T-helper 1 cell treated with Interleukin-12 subunit alpha and Interleukin-12 subunit beta and Interleukin-4 antibody, amounts not matched to agents 30 μg/mL and 1 μg/mL, for 36 hours (primary cell): Measurements from ENCODE around the gene GET3.
"Not testable (repeated sequence)": the region's sequence is repeated elsewhere in the genome, so short reads cannot be mapped to it uniquely, and the experiment has no call there.

Experiments
- H3K27ac Mint-ChIP-seq: one replicate; pipeline ENCODE4 v1.8.0; 2021; ENCODE audit warnings: mild to moderate bottlenecking, mixed read lengths
- H3K27me3 Mint-ChIP-seq: one replicate; pipeline ENCODE4 v1.8.0; 2021; ENCODE audit warnings: low read depth, mixed read lengths
- H3K36me3 Mint-ChIP-seq: one replicate; pipeline ENCODE4 v1.8.0; 2021; ENCODE audit warnings: low read depth, mixed read lengths
- H3K4me1 Mint-ChIP-seq: one replicate; pipeline ENCODE4 v1.8.0; 2021; ENCODE audit warnings: low read depth, mixed read lengths
- H3K4me3 Mint-ChIP-seq: one replicate; pipeline ENCODE4 v1.8.0; 2021; ENCODE audit warnings: mild to moderate bottlenecking, moderate library complexity, mixed read lengths
- H3K9me3 Mint-ChIP-seq: one replicate; pipeline ENCODE4 v1.8.0; 2021; ENCODE audit warnings: mixed read lengths

The GET3 gene

DNA sequence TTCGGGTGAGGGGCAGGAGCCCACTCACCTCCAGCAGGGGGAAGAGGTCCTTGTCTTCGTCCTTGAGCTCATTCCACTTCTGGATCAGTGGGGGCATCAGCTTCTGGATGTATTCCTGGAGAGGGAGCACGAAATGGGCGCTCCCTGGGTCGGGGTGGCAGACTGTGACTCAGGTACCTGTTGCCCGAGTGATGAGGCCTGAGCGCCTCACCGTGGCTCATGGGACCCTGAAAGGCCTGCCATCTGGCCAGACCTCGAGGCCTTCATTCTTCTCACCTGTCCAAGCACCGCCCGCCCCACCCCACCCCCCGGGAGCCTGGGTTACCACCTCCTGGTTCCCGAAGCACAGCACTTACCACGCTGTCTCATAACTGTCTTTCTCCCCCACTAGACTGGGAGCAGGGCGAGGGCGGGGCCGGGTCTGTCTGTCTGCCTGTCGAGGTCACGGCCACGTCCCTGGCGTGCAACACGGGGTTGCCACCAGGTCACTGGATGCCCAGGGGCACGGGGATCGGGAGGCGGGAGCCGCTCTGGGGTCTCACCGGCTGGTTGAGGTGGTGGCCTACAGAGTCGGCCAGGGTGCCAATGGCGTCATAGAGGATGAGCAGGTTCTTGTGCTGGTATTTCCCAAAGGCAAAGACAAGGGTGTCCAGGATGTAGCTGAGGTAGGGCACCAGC, 31.5 kb upstream of the GET3 start:
- Mint-ChIP-seq H3K4me1 (no peaks in the 10 kb centered on the region), H3K27ac (no peak overlapping the region), H3K4me3 (no peak overlapping the region), H3K27me3 (no peaks in the 10 kb centered on the region), H3K36me3 (peaks cover 28% of the 10 kb centered on the region), H3K9me3 (no peaks in the 10 kb centered on the region)

DNA sequence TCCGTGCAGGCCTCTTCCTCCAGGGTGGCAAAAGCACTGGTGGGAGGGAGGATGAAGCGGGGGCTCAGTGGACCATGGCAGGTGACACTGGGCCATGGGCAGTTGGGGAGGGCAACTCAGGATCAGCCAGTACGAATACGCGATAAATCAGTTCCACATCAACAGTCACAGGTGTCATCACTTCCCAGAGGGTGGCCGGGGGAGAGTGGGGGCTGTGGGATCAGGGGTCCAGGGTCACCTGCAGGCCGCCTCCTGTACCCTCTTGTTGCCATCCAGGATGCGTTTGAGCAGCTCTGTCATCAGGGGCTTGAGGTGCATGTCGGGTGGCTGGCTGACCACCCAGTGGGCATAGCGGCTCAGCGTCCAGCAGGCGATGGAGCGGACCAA, 31.0 kb upstream of the GET3 start:
- peaks cover 32% of the 10 kb centered on the region for H3K36me3 Mint-ChIP-seq

DNA sequence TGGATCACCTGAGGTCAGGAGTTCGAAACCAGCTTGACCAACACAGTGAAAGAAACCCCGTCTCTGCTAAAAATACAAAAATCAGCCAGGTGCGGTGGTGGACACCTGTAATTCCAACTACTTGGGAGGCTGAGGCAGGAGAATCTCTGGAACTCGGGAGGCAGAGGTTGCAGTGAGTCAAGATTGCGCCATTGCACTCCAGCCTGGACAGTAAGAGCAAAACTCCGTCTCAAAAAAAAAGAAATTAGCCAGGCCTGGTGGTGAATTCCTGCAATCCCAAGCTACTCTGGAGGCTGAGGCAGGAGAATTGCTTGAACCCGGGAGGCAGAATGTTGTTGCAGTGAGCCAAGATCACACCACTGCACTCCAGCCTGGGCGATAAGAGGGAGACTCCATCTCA, 28.7 kb upstream of the GET3 start:
- no peaks in the 10 kb centered on the region for H3K27me3 Mint-ChIP-seq
- no peaks in the 10 kb centered on the region for H3K4me1 Mint-ChIP-seq
- H3K27ac Mint-ChIP-seq, result no peak overlapping the region
- H3K36me3 Mint-ChIP-seq, result peaks cover 33% of the 10 kb centered on the region
- H3K9me3 Mint-ChIP-seq, result no peaks in the 10 kb centered on the region
- H3K4me3 Mint-ChIP-seq, result no peak overlapping the region

More for the DNA sequence above, 31.0 kb upstream of the GET3 start:
- no peak overlapping the region for H3K4me3 Mint-ChIP-seq
- no peaks in the 10 kb centered on the region for H3K9me3 Mint-ChIP-seq
- no peaks in the 10 kb centered on the region for H3K4me1 Mint-ChIP-seq
- H3K27me3 Mint-ChIP-seq, result no peaks in the 10 kb centered on the region
- no peak overlapping the region for H3K27ac Mint-ChIP-seq

DNA sequence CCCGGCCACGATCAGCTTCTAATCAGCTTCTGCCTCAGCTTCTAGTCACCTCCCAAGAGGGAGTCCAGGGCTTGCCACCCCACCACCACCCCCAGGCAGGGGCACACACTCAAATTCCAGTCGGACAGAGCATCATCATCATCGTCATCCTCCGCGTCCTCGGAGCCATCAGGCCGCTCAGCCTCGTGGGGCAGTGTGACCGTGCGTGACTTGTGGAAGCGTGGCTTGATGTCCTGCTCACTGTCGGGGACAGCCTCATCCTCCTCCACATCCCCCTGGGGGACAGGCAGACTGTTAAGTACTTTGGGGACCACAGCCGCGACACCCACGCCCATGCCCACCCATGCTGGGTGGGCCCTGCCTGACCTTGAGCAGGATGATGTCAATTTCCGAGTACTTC, 26.1 kb upstream of the GET3 start:
- Mint-ChIP-seq H3K9me3 (no peaks in the 10 kb centered on the region), H3K4me3 (no peak overlapping the region), H3K36me3 (peaks cover 36% of the 10 kb centered on the region), H3K27me3 (no peaks in the 10 kb centered on the region), H3K4me1 (no peaks in the 10 kb centered on the region), H3K27ac (no peak overlapping the region)

DNA sequence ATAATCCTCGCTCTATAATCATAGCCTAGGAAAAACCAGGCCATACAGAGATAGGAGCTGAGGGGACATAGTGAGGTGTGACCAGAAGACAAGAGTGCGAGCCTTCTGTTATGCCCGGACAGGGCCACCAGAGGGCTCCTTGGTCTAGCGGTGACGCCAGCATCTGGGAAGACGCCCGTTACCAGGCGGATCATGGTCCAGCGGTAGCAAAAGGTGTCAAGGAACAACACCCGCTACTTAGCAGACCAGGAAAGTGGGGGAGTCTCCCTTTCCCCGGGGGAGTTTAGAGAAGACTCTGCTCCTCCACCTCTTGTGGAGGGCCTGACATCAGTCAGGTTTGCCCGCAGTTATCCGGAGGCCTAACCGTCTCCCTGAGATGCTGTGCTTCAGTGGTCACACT, 25.2 kb upstream of the GET3 start:
- not testable (repeated sequence) for H3K27me3 Mint-ChIP-seq, H3K4me3 Mint-ChIP-seq, H3K9me3 Mint-ChIP-seq, H3K4me1 Mint-ChIP-seq, H3K27ac Mint-ChIP-seq
- H3K36me3 Mint-ChIP-seq, result peaks cover 32% of the 10 kb centered on the region

DNA sequence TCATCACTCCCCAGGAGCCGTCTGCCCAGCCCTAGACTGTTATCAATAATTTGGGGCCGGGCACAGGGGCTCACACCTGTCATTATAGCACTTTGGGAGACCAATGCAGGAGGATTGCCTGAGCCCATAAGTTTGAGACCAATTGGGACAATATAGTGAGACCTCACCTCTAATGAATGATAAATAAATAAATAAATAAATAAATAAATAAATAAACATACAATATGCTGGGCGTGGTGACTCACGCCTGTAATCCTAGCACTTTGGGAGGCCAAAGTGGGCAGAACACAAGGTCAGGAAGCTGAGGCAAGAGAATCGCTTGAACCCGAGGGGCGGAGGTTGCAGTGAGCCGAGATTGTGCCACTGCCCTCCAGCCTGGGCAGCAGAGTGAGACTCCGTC, 24.0 kb upstream of the GET3 start:
- not testable (repeated sequence) for H3K9me3 Mint-ChIP-seq, H3K27ac Mint-ChIP-seq, H3K4me1 Mint-ChIP-seq, H3K27me3 Mint-ChIP-seq, H3K4me3 Mint-ChIP-seq
- H3K36me3 Mint-ChIP-seq, result peaks cover 32% of the 10 kb centered on the region

DNA sequence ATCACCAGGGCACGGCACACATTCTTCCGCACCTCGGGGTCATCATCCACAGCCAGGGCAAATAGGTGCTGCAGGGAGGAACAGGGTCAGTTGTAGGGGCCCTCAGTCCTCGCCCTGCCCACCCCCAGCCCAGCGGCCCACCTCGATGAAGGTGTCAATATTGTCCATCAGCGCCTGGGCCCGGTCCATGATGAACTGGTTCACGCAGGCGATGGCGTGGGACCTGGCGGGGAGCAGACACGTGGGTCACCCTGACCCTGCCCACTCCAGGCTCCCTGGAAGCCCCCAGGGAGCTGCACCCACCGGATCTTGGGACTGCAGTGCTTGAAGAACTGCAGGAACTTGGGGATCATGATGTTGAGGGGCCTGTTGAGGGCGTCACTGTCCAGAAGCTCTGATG, 22.2 kb upstream of the GET3 start:
- H3K9me3 Mint-ChIP-seq, result no peaks in the 10 kb centered on the region
- peaks cover 36% of the 10 kb centered on the region for H3K36me3 Mint-ChIP-seq
- no peaks in the 10 kb centered on the region for H3K27me3 Mint-ChIP-seq
- no peak overlapping the region for H3K4me3 Mint-ChIP-seq
- H3K27ac Mint-ChIP-seq, result no peak overlapping the region
- no peaks in the 10 kb centered on the region for H3K4me1 Mint-ChIP-seq

DNA sequence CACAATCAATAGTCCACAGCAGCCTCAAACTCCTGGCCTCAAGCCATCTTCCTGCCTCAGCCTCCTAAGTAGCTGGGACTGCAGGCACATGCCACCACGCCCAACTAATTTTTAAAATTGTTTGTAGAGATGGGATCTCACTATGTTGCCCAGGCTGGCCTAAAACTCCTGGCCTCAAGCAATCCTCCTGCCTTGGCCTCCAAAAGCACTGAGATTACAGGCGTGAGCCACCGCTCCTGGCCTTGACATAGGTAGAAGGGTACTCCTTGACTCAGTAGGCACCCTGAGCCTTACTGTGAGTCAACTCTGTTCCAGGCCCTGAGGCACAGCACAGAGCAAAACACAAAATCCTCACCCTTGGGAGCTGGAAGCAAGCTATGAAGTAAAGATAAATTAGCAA, 21.4 kb upstream of the GET3 start:
- H3K27ac Mint-ChIP-seq, result no peak overlapping the region
- peaks cover 31% of the 10 kb centered on the region for H3K36me3 Mint-ChIP-seq
- H3K27me3 Mint-ChIP-seq, result no peaks in the 10 kb centered on the region
- no peak overlapping the region for H3K4me3 Mint-ChIP-seq
- H3K4me1 Mint-ChIP-seq, result peaks cover 6% of the 10 kb centered on the region
- no peaks in the 10 kb centered on the region for H3K9me3 Mint-ChIP-seq

DNA sequence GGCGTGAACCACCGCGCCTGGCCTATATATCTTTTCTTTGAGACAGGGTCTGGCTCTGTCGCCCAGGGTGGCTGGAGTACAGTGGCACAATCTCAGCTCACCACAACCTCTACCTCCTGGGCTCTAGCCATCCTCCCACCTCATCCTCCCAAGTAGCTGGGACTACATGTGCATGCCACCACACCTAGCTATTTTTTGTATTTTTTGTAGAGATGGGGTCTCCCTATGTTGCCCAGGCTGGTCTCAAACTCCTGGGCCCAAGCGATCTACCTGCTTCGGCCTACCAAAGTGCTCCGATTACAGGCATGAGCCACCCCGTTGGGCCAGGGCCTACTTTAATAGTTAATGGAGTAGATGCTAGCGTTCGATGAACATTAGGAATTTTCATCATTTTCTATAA, 17.0 kb upstream of the GET3 start:
- H3K4me3 Mint-ChIP-seq, result peak overlapping the region; percentile 85
- peak overlapping the region; percentile 76 for H3K27ac Mint-ChIP-seq
- no peaks in the 10 kb centered on the region for H3K9me3 Mint-ChIP-seq

DNA sequence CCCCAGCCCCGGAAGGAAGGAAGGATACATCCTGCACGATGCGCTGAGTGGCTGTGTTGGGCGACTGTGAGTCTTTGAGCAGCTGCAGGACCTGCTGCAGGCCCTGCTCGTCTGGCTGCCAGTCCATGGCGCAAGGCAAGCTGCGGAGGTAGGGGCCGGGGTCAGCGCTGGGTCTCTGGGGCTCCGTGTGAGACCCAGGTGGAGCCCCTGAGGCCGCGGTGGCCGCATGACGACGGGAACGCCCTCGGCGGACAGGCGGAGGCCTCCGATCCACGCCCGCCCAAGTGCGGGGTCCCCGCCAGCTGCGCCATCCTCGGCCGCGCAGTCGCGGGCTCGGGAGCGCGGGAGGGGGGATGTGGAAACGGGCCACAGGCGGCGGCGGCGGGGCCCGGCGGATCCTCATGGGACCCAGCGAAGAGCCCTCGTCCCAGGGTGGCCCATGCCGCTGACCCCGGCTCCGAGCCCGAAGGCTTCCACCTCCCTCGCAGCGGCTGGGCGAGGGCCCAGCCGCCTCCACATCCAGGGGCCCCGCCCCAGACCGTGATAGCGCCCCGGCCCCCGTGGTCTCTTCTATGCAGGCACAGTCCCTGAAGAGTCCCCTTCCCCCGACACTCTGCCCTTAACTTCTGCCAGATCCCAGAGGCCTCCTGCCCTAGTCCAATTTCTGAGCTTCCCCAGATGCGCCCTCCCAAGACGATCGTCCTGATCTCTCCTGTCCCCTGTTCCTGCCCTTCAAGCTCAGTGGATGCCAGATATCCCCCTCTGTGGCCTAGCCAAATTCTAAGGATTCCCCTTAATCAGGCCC, 16.2 kb upstream of the GET3 start:
- H3K4me3 Mint-ChIP-seq, result peak overlapping the region; percentile 93
- peak overlapping the region; percentile 92 for H3K27ac Mint-ChIP-seq
- no peaks in the 10 kb centered on the region for H3K27me3 Mint-ChIP-seq
- H3K9me3 Mint-ChIP-seq, result no peaks in the 10 kb centered on the region
- peaks cover 12% of the 10 kb centered on the region for H3K36me3 Mint-ChIP-seq
- peaks cover 26% of the 10 kb centered on the region for H3K4me1 Mint-ChIP-seq

More for the DNA sequence above, 17.0 kb upstream of the GET3 start:
- peaks cover 16% of the 10 kb centered on the region for H3K36me3 Mint-ChIP-seq
- H3K27me3 Mint-ChIP-seq, result no peaks in the 10 kb centered on the region
- H3K4me1 Mint-ChIP-seq, result peaks cover 26% of the 10 kb centered on the region

DNA sequence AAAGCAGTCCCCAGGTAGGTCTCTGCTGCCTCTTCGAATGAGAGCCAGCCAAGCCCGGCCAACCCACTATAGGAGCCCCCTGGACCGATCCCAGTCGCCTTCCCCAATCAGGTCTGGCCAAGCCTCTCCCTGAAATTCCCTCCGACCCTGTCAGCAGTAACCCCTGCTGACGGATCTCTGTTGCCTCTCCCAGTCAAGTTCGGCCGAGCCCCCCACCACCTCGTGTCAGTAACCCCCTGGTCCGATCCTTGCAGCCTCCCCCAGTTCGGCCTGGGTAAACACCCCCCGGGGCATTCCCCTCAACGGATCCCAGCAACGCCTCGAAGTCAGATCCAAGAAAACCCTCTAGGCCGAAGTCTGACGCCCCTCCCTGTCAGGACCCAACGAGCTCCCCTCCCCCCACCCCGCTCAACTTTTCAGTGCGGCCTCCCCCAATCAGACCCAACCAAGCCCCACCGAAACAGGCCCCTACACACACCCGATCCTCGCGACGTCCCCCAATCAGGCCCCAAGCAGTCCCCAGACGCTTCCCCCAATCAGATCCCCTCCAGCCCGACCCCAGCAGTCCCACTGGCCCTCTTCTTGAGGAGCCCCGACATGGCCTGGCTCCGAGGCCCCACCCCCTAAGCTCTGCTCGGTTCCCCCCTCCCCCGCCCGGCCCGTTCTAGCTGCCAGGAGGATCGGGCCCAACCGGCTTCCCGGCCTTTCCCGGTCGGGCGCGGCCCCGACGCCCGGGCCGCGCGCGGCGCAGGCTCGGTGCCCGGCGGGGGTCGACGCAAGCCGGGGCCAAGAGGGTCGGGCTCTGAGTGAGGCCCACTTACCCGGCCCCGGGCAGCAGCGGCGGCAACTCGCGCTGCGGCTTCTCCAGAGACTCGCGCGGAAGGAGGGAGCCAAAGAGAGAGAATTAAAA, 15.4 kb upstream of the GET3 start:
- Mint-ChIP-seq H3K4me1 (peaks cover 26% of the 10 kb centered on the region), H3K27me3 (no peaks in the 10 kb centered on the region), H3K36me3 (peaks cover 17% of the 10 kb centered on the region), H3K4me3 (peak overlapping the region; percentile 94), H3K27ac (peak overlapping the region; percentile 92), H3K9me3 (no peaks in the 10 kb centered on the region)

DNA sequence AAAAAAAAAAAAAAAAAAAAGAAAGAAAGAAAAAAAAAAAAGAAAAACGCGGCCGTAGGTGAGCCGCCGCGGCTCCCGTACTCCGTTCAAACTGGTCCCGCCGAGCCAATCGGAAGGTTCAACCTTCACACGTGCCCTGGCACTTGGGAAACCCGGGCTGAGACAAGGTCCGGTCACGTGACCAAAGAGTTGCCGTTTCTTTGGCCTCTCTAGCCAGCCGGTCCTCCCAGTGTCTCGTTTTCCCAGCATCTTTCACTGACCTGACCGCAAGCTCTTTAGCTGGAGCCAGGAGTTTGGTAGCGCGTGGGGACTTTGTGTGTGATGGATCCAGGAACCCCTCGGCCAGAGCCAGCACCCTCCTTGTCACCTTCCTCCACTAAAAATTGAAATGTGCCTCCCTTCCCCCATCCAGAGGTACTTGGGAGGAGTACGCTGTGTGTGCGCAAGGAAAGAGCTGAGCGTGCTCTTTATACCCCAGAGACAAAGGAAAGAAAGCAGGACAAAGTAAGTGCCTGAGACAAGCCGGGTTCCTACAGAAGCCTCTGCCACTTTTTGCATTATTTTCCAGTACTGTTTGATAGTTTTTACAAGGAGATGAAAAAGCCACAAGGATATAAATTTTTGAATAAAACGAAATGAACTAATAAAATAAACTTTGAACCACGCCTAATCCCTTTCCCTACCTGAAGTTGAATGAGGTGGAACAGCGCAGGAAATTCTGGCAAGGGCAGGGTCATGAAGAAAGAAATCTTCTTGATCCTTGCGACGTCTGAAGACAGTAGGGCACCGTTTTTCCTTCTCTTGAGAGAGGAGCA, 14.5 kb upstream of the GET3 start:
- peak overlapping the region; percentile 89 for H3K27ac Mint-ChIP-seq
- H3K4me3 Mint-ChIP-seq, result peak overlapping the region; percentile 94
- peaks cover 18% of the 10 kb centered on the region for H3K36me3 Mint-ChIP-seq
- no peaks in the 10 kb centered on the region for H3K27me3 Mint-ChIP-seq
- no peaks in the 10 kb centered on the region for H3K9me3 Mint-ChIP-seq
- peaks cover 26% of the 10 kb centered on the region for H3K4me1 Mint-ChIP-seq

DNA sequence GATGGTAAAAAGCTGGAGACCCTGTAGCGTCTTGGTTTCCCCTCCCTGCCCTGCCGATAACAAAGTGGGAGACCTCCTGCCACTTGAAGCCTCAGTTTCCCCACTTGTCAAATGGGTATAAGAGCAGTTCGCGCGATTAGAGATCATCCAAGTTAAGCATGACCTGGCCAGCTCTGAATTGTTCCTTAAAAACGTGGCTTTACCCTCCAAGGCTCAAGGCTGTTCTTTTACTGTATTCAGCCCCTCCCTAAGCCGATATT, 14.0 kb upstream of the GET3 start:
- H3K27ac Mint-ChIP-seq, result peak overlapping the region; percentile 89
- peaks cover 18% of the 10 kb centered on the region for H3K36me3 Mint-ChIP-seq
- no peaks in the 10 kb centered on the region for H3K9me3 Mint-ChIP-seq
- H3K4me3 Mint-ChIP-seq, result peak overlapping the region; percentile 94
- H3K4me1 Mint-ChIP-seq, result peaks cover 26% of the 10 kb centered on the region
- H3K27me3 Mint-ChIP-seq, result no peaks in the 10 kb centered on the region
